ENCODE measurements around the gene NPR2.

NPR2 gene

GRCh38 chr9:35841645-35841900 is 50.2 kb downstream of the NPR2 start:
- TF ChIP-seq CTCF (IDR thresholded peaks at IDR 0.05; ENCODE audit: low read length, missing control alignments) = no peak
- no peak overlapping the region for H3K4me3 ChIP-seq (replicated peaks; ENCODE audit: low read depth, low read length)

GRCh38 chr9:35842020-35842745 is 50.8 kb downstream of the NPR2 start:
- H3K4me3 ChIP-seq (replicated peaks; ENCODE audit: low read depth, low read length) = no peak overlapping the region
- no peak for TF ChIP-seq CTCF (IDR thresholded peaks at IDR 0.05; ENCODE audit: low read length, missing control alignments)
- no peak for DNase-seq (ENCODE audit: low read depth)

More at GRCh38 chr9:35841645-35841900, 50.2 kb downstream of the NPR2 start:
- no peak for DNase-seq (ENCODE audit: low read depth)

GRCh38 chr9:35842795-35843194 is 51.4 kb downstream of the NPR2 start:
- no peak for TF ChIP-seq CTCF (IDR thresholded peaks at IDR 0.05; ENCODE audit: low read length, missing control alignments)
- no peak for DNase-seq (ENCODE audit: low read depth)
- no peak overlapping the region for H3K4me3 ChIP-seq (replicated peaks; ENCODE audit: low read depth, low read length)

DNA sequence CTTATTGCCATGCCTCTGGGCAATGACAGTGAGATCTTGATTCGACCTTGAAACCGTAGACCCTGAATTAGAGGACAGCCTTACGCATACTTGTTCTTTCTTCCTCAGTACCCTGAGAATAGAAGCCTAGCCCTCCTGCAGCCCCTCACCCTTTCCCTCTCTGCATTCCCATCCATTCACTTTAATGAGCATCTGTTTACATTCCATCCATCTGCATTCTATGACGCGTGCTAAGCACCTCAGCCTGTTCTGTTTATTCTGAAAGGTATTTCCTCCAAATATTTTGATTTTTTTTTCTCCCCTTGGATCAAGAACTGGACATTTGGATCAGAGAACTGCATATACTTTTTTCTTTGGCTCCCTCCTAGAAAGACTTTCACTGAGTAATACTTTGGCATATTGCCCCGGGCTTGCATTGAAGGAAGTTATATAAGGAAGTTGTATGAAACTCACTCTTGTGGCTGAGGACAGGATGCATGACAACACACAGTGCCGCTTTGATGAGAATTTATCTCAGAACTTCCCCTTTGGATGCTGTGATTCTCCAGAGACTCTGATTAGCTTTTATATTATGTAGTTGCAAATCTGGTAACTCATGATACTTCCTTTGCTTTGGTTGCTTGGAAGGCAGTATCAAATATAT is 53.4 kb downstream of the NPR2 start:
- TF ChIP-seq CTCF (IDR thresholded peaks at IDR 0.05; ENCODE audit: low read length, missing control alignments) = no peak
- no peak overlapping the region for H3K4me3 ChIP-seq (replicated peaks; ENCODE audit: low read depth, low read length)
- DNase-seq (ENCODE audit: low read depth) = peak; percentile 93

DNA sequence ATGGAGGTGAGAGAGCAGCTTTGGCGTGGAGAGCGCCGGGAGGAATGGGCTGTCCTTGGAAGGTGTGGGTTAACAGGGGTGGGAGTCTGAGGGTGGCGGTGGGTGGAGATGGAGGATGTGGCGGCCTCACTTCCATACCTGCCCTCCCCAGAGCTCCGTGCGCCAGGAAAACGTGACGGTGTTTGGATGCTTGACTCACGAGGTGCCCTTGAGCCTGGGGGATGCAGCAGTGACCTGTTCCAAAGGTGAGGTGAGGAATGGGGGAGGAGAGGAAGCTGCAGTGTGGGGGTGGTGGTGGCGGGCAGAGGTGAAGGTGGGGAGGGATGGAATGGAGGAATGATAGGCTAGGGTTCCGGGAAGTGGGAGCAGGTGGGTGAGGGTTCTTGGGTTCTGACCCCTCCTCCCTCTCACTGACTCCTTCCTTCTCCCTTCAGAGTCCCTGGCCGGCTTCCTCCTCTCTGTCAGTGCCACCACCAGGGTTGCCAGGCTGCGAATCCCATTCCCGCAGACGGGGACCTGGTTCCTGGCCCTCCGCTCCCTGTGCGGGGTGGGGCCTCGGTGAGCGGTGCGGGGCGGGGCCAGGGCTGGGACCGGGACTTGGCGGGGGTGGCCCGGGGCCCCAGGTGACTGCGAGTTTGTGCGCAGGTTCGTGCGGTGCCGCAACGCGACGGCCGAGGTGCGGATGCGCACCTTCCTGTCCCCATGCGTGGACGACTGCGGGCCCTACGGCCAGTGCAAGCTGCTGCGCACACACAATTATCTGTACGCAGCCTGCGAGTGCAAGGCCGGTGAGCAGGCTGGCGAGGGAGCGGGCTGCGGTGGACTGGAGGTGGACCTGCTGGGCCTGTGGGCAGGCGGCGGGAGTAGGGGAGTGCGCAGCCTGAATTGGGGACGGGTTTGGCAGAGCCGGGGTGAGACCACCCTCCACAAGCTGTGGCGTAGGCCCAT is 54.7 kb downstream of the NPR2 start:
- TF ChIP-seq CTCF (IDR thresholded peaks at IDR 0.05; ENCODE audit: low read length, missing control alignments) = no peak
- no peak overlapping the region for H3K4me3 ChIP-seq (replicated peaks; ENCODE audit: low read depth, low read length)
- no peak for DNase-seq (ENCODE audit: low read depth)

- H3K4me3 ChIP-seq (replicated peaks; ENCODE audit: low read depth, low read length) = no peak overlapping the region
- no peak for TF ChIP-seq CTCF (IDR thresholded peaks at IDR 0.05; ENCODE audit: low read length, missing control alignments)
Measured at GRCh38 chr9:35847792-35848572, 56.6 kb downstream of the NPR2 start.

More at GRCh38 chr9:35847792-35848572, 56.6 kb downstream of the NPR2 start:
- peak; percentile 49 for DNase-seq (ENCODE audit: low read depth)

Measured in fibroblast of pulmonary artery (primary cell).